IMR-90 (cell line): Measurements from ENCODE around the gene ABHD12B. TPM values are rescaled to one million over a fixed set of nuclear protein-coding genes. Genes with fewer than 3 reads are reported as not detected.

Source experiments
- ATAC-seq: fragments of 200-7000 bp; cut with Tn5 transposase; 2 replicates; pipeline ENCODE4 v1.9.1; 2020; ENCODE audit warnings: low read depth, mild to moderate bottlenecking, moderate library complexity
- BruUV-seq: library from RNA; stranded (reverse); fragments of 400-500 nt; replicated peaks from 2 replicates; lab custom pipeline; 2021; lab: Mats Ljungman, UMichigan
- CTCF ChIA-PET: fragments of 300-600 bp; formaldehyde crosslinking; extraction: SDS; loops from one replicate; lab custom pipeline; 2021; ENCODE audit warnings: antibody characterized with exemption; lab: Yijun Ruan, JAX
- POLR2A ChIA-PET: fragments of 300-600 bp; sonication (Branson Sonifier 250); formaldehyde crosslinking; loops from one replicate; lab custom pipeline; 2022; ENCODE audit warnings: antibody characterized with exemption; ENCODE audit not compliant: unreplicated experiment; lab: Charles Lee
- DNase-seq: peaks from one replicate; pipeline ENCODE4 v3.0.0; 2013
- H2AFZ ChIP-seq: replicated peaks from 2 replicates; pipeline ENCODE3; 2013; ENCODE audit warnings: low read length, mild to moderate bottlenecking; ENCODE audit not compliant: poor library complexity
- H2AK5ac ChIP-seq: 2 replicates; pipeline ENCODE4 v1.6.1; 2013; ENCODE audit warnings: low read depth, low read length, inconsistent platforms
- H2AK9ac ChIP-seq: replicated peaks from 2 replicates; pipeline ENCODE3; 2013; ENCODE audit warnings: mild to moderate bottlenecking, low read depth, low read length, moderate library complexity; ENCODE audit not compliant: poor library complexity
- H2BK120ac ChIP-seq: 2 replicates; pipeline ENCODE4 v1.6.1; 2013; ENCODE audit warnings: low read depth, low read length, inconsistent platforms
- H2BK15ac ChIP-seq: 3 replicates; pipeline ENCODE4 v1.6.1; 2013; ENCODE audit warnings: low read depth, low read length, inconsistent platforms
- H2BK20ac ChIP-seq: 2 replicates; pipeline ENCODE4 v1.6.1; 2013; ENCODE audit warnings: low read depth, mild to moderate bottlenecking, inconsistent platforms, low read length, moderate library complexity
- H2BK5ac ChIP-seq: 2 replicates; pipeline ENCODE4 v1.6.1; 2013; ENCODE audit warnings: mild to moderate bottlenecking, low read depth, low read length, inconsistent platforms; ENCODE audit not compliant: poor library complexity, severe bottlenecking
- H3K14ac ChIP-seq: replicated peaks from 2 replicates; pipeline ENCODE4 v1.6.1; 2013; ENCODE audit warnings: low read depth, low read length, inconsistent platforms
- H3K18ac ChIP-seq: 2 replicates; pipeline ENCODE4 v1.6.1; 2013; ENCODE audit warnings: low read depth, low read length, control low read depth
- H3K23ac ChIP-seq: 2 replicates; pipeline ENCODE4 v1.6.1; 2013; ENCODE audit warnings: low read depth, low read length, inconsistent platforms
- H3K27ac ChIP-seq: 2 replicates; pipeline ENCODE4 v1.5.1; 2013; ENCODE audit warnings: mild to moderate bottlenecking, control low read depth, low read length; ENCODE audit not compliant: insufficient read depth
- H3K27me3 ChIP-seq: 2 replicates; pipeline ENCODE4 v1.6.1; 2013; ENCODE audit warnings: low read length; ENCODE audit not compliant: control insufficient read depth, insufficient read depth
- H3K36me3 ChIP-seq: 2 replicates; pipeline ENCODE4 v1.6.1; 2013; ENCODE audit warnings: low read length, mixed read lengths; ENCODE audit not compliant: control insufficient read depth, insufficient read depth
- H3K4ac ChIP-seq: 2 replicates; pipeline ENCODE4 v1.6.1; 2013; ENCODE audit warnings: low read depth, low read length, inconsistent platforms
- H3K4me1 ChIP-seq: 2 replicates; pipeline ENCODE4 v1.6.1; 2013; ENCODE audit warnings: low read length, mixed read lengths; ENCODE audit not compliant: control insufficient read depth, insufficient read depth
- H3K4me2 ChIP-seq: 2 replicates; pipeline ENCODE4 v1.6.1; 2013; ENCODE audit warnings: low read depth, mild to moderate bottlenecking, control low read depth, low read length, moderate library complexity
- H3K4me3 ChIP-seq: 2 replicates; pipeline ENCODE4 v1.5.1; 2013; ENCODE audit warnings: low read depth, mild to moderate bottlenecking, control low read depth, low read length, moderate library complexity; ENCODE audit not compliant: insufficient read depth
- H3K56ac ChIP-seq: 2 replicates; pipeline ENCODE4 v1.6.1; 2013; ENCODE audit warnings: low read length, inconsistent platforms; ENCODE audit not compliant: insufficient read depth; ENCODE audit errors: extremely low read depth
- H3K79me1 ChIP-seq, 2 experiments: 2 replicates each; pipeline ENCODE4 v1.6.1; 2013; ENCODE audit warnings: low read length in 2 of 2, inconsistent platforms in 1 of 2, low read depth in 1 of 2
- H3K9ac ChIP-seq: 2 replicates; pipeline ENCODE4 v1.6.1; 2013; ENCODE audit warnings: low read depth, low read length, control low read depth
- H3K9me1 ChIP-seq: 2 replicates; pipeline ENCODE4 v1.6.1; 2013; ENCODE audit warnings: low read length, inconsistent platforms; ENCODE audit not compliant: insufficient read depth
- H3K9me3 ChIP-seq: 2 replicates; pipeline ENCODE4 v1.6.1; 2013; ENCODE audit warnings: low read length; ENCODE audit not compliant: control insufficient read depth, insufficient read depth
- H4K20me1 ChIP-seq: 2 replicates; pipeline ENCODE4 v1.6.1; 2013; ENCODE audit warnings: low read length, inconsistent platforms; ENCODE audit not compliant: insufficient read depth
- H4K5ac ChIP-seq: 2 replicates; pipeline ENCODE4 v1.6.1; 2013; ENCODE audit warnings: mild to moderate bottlenecking, low read depth, low read length, control low read depth
- H4K8ac ChIP-seq, 2 experiments: 2 replicates each; pipeline ENCODE4 v1.6.1; 2013; ENCODE audit warnings: low read depth in 2 of 2, low read length in 2 of 2, control low read depth in 1 of 2, inconsistent platforms in 1 of 2
- H4K91ac ChIP-seq: 2 replicates; pipeline ENCODE4 v1.6.1; 2013; ENCODE audit warnings: low read depth, low read length, inconsistent platforms; ENCODE audit not compliant: insufficient read depth
- BHLHE40 ChIP-seq: fragments of 150-350 bp; IDR thresholded peaks from 2 replicates; pipeline ENCODE4 v1.6.1; 2016; ENCODE audit warnings: mild to moderate bottlenecking, low read depth, low read length
- CEBPB ChIP-seq: IDR thresholded peaks from 2 replicates; pipeline ENCODE4 v1.6.1; 2012; ENCODE audit warnings: low read depth, low read length, improper control_type of control experiment
- WGBS, 2 experiments: methylation state at CpG; one replicate each; pipeline versions ENCODE4 v1.1.5 to v1.1.7; 2013; ENCODE audit warnings: missing lambda C conversion rate in 2 of 2; ENCODE audit not compliant: insufficient read length in 1 of 2; ENCODE audit errors: extremely low coverage in 2 of 2; 5-methylcytosine and 5-hydroxymethylcytosine counted together
- dilution Hi-C: fragments of 300-500 bp; cut with HindIII; formaldehyde crosslinking; loops from one replicate; pipeline ENCODE4 v1.14.3; 2018; ENCODE audit warnings: low sequenced_read_pairs; ENCODE audit not compliant: unreplicated experiment
- in situ Hi-C: fragments of 300-500 bp; cut with MboI; formaldehyde crosslinking; loops from 3 replicates; pipeline ENCODE4 v1.14.3; 2019; ENCODE audit warnings: low sequenced_read_pairs, inconsistent platforms, mixed read lengths
- intact Hi-C: fragments of 100-400 bp; cut with micrococcal nuclease; formaldehyde crosslinking; loops from 2 replicates; pipeline ENCODE4 v1.10.0; 2022
- polyA plus RNA-seq, 3 experiments: library from polyadenylated mRNA; depleted of rRNA; stranded (reverse); fragments of >200 nt; gene quantifications; 2 replicates each; pipeline ENCODE4 v1.2.3, GENCODE V29; 2012; ENCODE audit warnings: low replicate concordance in 1 of 3
- total RNA-seq: library from RNA; depleted of rRNA; stranded (reverse); fragments of >200 nt; gene quantifications from 2 replicates; pipeline ENCODE4 v1.2.3, GENCODE V29; 2012

ABHD12B gene
- total and polyA plus RNA-seq, 2 of the 4 experiments (the other 2 are of a cell fraction), result 0.18 TPM; not detected in 1

DNA sequence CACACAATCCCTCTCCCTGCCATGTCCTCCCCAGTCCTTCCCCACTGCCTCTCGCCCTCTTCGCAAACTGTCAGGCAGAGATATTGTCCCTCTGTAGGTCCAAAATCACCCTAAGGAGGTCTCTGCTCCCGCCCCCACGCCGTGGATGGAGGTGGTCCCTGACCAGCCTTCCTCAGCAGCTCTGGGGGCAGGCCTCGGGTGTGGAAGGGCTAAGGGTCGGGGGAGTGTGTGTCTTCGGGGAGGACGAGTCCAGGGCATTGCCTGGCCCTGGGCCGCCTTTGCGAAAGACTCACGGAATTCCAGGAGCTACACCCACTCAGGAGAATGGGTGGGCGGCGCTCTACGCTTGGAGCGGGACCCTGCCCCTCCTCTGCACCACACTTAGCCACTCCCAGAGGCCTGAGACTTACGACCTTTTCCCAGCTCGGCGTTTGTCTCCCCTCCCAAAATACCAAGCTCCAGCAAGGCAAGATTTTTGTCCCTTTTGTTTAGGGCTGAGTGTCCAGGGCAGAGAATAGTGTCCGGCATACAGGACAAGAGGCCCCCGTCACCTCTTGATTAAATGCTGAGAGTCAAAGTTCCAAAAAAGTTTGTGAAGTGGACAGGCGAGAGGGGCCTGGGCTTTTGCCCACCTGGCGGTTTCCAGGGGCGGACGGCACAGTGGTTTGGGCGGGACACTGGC, 71.5 kb downstream of the ABHD12B start:
- dilution Hi-C loops (no loop called here), intact Hi-C loops (loop anchor here (2.0 kb wide), 1 partner anchor 275 kb away; the partner anchor contains the start of gene SAV1), in situ Hi-C loops (no loop called here)
- Histone ChIP-seq H3K14ac (peak overlapping the region; percentile 61; the same call in 1 of the 2 replicates), H4K5ac (peak overlapping the region; percentile 32), H3K36me3 (peaks cover 2% of the 10 kb centered on the region; the same call in 1 of the 2 replicates), H2AFZ (peak overlapping the region; percentile 98), H2BK5ac (peak overlapping the region; percentile 31), H4K20me1 (no peaks in the 10 kb centered on the region), H4K91ac (peak overlapping the region; percentile 29), H2AK9ac (peak overlapping the region; percentile 61), H3K9ac (peak overlapping the region; percentile 89), H2AK5ac (peak overlapping the region; percentile 29; the same call in 1 of the 2 replicates), H2BK120ac (0 out of 2 replicates have a peak overlapping the region, but pooled peaks have one; percentile 20), H3K4me1 (peaks cover 9% of the 10 kb centered on the region; the same call in 1 of the 2 replicates), H3K4ac (peak overlapping the region; percentile 44), H3K27ac (peak overlapping the region; percentile 41), H3K27me3 (no peaks in the 10 kb centered on the region), H3K9me3 (no peaks in the 10 kb centered on the region), H3K4me2 (peak overlapping the region; percentile 86), H3K4me3 (peak overlapping the region; percentile 96), H3K18ac (peak overlapping the region; percentile 17; the same call in 1 of the 2 replicates), H2BK15ac (peak overlapping the region; percentile 45; the same call in 1 of the 3 replicates), H3K56ac (peak overlapping the region; percentile 2; the same call in 1 of the 2 replicates), H4K8ac (peak overlapping the region; percentile 6 to 77; a peak in 2 of 4 replicates), H3K79me1 (peaks cover 4 to 6% of the 10 kb centered on the region in 2 experiments; a peak in 1 of 4 replicates), H2BK20ac (no peak overlapping the region), H3K9me1 (no peaks in the 10 kb centered on the region; the same call in 1 of the 2 replicates), H3K23ac (peak overlapping the region; percentile 74)
- no TSS peak for BruUV-seq
- ChIA-PET POLR2A (no interaction called here), CTCF (interaction anchor here (0.9 kb wide), 1 partner anchor 9 kb away, joined by 3 read pairs; no protein-coding TSS in a partner anchor)
- WGBS, 2 experiments, result 0% methylated on average over 2 of the region's 26 CpGs; no CpG with 5 or more reads in 1 of the 2 experiments
- ATAC-seq, result peak; percentile 38
- DNase-seq, result peak; percentile 28
- no peak for TF ChIP-seq BHLHE40
- 0 out of 2 replicates have a peak, but pooled peaks have one; percentile 17 for TF ChIP-seq CEBPB
